ENCODE data around the gene DIAPH2.

The DIAPH2 gene

DNA sequence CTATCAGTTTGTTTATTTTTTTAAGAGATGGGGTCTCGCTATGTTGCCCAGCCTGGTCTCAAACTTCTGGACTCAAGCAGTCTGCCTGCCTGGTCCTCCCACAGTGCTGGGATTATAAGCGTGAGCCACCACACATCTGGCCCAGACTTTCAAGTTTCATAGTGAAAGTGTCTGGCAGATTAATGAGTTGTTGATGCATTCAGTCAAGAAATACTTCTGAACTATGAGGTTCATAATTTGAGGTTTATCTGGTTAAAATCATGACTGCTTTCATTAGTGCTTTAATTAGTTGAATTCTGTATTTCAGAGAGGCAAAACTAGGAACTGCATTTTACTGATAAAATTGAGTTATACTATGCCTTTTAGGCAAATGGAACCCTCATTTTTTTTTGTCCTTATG is 837.7 kb downstream of the DIAPH2 start:
- no peak for DNase-seq

DNA sequence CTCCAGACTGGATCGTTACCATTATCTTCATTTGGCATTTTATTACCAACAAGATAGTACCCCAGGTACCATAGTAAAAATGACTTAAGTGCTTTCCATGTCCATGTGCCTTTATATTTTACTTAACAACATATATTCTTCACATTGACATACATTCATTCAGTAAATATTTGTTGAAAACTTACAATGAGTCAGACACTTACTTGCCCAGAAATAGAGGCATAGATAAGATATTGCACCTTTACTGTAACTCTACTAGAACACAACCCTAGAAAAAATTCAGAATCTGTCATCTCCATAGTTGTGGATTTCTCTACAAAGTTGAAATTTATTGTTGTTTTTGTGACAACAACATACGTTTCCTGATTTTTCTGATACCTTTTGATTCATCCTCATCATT is 839.7 kb downstream of the DIAPH2 start:
- DNase-seq: no peak

DNA sequence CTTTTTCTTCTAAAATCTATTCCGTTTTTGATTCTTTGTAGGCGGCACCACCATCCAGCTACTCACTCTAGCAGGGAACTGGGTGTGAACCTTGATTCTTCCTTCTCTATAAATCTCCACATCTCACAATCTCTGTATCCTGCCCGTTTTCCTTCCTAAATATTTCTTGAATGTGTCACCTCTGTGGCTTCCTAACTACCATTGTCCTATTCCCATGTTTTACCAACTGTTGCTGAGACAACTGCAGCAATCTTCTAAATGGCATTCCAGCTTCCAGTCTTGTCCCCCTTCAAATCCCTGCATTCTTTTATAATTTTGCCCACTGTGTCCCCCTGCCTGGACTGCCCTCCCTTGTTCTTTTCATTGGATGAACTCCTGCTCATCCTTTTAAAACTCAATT is 840.4 kb downstream of the DIAPH2 start:
- no peak for DNase-seq

DNA sequence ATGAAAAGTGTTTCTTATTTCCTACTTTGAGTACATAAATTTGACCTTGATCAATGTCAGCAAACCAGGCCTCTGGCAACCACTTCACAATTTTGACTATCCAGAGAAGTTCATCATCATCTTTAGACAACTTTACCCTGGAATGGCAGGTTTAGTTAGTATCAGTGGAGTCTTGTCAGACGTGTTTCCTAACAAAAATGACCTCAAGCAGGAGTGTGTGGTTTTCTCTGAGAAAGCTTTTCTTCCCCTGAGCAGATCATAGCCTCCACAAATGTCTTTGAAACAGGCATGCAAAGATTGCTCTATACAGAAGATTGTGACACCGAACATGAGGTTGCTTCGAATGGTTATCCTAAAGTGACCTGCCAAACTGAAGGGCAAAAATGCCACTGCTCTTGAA is 841.3 kb downstream of the DIAPH2 start:
- DNase-seq: no peak

DNA sequence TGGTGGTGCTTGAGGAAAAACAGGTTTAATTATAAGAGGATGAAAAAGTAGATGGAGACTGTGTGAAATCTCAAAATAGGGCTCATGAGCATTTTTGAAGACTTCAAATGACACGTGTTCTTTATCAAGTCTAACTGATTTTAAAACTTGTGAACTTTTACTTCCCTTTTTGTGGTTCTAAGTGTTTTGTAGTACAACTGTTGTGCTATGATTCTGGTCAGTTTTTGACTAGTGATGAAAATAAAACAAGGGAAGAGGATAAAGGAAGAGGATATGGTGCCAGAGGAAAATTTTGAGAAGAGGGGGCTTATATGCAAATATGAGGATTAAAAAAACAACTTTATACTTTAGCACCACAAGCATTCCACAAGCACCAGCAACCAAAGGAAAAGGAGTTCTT is 843.1 kb downstream of the DIAPH2 start:
- DNase-seq: no peak

DNA sequence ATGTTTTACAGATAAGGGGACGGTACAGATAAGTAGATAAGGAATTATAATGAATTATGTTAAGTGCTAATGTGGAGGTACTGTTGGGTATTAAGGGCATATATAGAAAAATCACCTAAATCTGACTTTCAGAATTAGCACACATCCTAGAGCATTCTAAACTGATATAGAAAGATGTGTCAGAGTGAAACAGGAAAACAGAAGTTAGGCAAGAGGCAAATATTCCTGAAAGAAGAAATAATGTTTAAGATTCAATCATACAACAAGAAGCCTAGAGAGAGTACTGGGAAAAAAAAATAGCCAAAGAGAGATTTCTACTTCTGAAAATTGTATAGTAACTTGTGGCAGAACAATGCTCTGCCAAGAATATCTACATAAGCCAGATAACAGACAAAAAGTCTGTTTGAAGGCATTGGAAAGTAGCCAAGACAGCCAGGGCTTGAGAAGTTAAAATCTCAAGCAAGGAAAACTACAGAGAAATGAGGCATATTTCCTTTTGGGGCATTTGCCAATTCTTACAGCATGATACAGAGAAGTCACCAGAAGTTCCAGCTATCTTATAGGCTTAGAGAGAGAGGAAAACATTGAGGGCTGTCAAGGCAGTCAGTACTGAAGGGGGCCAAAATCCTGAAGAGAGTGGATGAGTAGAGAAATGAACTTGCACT is 845.0 kb downstream of the DIAPH2 start:
- DNase-seq: no peak

DNA sequence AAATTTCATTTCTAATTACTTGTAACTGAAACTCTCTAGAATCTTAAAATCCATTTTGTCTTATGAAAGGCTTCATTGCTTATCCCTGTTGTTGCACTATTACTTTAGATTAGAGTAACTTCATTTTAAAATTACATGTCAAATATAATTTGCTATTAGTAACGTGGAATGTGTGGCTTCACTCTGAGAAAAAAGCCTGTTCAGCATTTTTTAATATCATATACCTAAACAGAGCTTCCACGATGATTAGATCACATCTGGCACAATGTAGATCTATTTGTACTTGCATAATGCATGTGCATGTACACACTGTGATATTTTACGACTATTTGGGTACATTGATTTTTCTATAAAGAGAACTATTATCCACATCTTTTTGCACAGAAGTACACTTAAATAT is 847.2 kb downstream of the DIAPH2 start:
- DNase-seq: no peak

DNA sequence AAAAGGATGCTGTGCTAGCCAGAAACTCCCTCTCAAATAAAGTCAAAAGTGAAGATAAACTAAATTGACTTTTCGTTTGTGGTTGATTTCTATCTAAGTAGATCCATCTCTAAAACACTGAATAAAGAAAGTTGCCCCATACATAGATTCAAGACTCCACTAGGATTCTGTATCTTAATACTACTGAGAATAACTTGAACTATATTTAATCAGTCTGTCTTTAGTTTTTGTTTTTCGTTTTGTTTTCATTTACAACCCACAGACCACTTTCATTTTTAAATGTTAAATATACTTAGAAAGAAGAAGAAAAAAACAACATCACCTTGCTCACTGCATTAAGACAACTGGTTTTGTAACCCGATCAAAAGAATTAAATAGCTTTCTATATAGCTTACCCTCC is 854.1 kb downstream of the DIAPH2 start:
- no peak for DNase-seq

DNA sequence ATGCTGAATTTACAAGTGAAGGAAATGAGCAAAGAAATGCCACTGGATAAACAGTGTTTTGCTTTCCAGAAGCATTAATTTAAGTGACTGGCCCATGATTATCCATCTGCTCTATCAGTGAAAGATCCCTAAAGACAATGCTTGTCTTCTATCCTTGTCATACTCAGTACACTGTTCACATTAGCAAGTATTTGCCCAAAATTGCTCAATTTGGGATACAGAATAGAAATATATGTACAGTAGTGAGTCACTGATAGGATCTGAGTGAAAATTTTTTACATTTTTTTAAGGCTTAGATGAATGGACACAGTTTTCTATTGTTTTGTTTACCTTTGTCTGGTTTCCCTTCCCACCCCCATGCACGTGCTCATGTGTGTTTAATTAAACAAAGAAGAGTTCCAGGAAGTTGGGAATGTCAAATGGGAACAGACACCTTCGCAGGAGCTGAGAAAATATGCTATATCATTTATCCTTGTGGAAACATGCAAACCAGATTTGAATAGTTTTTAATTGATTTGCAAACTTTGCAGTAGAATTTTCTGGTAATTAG is 855.4 kb downstream of the DIAPH2 start:
- no peak for DNase-seq

DNA sequence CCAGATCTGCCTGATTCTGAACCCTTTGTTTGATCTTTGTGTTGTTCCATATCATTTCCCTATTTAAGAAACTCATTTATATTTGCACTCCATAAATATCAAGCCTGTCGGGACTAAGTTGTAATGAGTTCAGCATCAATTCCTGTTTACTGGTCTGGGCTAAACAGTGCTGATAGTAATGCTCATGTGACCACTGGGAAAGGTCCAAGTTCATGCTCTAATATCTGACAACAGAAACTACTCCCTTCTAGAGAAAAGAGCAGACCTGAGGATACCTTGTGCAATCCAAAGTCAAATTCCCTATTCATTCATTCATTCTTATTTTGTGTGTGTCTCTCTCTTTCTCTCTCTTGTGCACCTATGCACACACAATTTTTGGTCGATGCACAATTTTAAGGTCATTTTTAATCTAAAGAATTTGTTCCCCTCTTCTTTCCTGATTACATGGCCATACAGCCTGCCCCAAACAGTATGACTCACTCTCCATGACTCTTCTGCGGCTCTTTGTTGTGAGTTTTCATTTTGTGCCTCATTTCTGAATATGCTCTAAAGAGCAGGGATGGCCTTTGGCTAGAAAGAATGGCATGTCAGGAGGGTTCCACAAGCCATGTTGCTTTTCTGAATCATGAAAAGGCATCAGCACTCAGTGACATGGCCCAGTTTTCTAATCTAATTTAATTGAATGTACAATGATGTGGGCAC is 863.4 kb downstream of the DIAPH2 start:
- no peak for DNase-seq

DNA sequence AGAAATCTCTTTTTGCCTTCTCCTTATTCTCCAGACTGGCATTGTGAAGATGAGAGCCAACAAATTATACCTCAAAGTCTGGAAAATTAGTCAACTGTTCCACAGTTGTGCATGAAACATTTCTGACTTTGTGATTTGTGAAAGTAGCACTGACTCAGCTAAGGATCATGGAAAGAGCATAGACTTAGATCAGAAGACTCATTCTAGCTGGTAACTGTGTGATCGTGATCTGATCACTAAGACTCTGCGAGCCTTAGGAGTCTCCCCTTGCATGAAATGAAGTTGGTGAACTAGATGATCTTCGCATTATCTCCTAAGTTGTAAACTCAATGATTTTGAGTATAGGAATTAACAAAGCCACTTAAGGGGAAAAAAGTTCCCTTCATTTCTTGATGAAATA is 867.2 kb downstream of the DIAPH2 start:
- no peak for DNase-seq

DNA sequence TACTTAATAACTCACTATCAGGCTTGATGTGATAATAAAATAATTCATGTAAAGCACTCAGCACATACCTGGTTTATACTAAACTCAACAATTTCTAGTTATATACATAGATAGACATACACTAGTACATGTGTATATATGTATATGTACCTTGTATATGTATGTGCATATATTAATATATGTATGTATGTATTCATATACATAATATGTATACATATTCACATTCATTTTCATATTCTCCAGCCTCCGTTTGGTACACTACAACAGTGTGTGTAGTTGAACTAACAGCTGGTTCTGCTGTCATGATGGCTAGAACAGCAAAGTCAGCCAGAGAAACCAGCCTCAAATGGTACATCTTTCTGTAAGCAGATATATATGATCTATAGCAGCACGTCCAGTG is 869.2 kb downstream of the DIAPH2 start:
- DNase-seq: no peak

DNA sequence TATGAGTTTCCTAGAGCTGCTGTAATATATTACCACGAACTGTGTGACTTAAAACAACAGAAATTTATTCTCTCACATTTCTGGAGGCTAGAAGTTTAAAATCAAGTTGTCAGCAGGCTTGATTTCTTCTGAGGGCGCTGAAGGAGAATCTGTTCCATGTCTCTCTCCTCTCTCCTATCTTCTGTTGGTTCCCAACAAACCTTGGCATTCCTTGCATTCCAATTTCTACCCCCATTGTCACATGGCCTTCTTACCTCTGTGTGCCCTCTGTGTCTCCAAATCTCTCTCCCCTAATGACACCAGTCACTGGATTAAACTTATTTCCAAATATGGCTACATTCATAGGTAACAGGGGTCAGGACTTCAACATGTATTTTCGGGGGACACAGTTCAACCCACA is 871.7 kb downstream of the DIAPH2 start:
- no peak for DNase-seq

DNA sequence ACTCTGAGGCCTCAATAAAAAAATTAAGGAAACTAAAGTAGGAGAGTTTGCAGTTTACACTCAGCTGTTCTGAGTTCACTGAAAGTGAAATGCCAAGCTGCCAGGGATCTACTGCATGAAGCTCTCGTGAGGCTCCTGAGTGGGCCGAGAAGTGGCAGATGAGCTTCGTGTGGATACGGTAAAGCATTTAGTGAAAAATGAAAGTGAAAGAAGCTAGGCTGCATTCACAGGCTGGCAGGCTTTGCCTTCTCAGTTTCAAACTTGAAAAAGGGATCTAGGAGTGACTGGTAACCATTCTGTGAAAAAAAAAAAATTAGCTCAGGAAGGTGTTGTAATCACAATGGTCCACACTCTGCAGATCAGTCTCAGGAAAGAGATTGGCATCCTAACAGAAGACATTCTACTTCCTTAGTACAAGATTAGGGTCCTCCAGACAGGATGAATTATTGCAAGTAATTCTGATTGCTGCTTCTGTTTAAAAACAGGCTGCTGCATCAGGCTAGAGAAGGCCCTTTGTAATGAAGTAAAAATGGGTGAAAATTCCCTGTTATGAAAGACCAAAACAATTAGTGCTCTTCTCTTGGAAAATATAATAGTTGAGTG is 879.0 kb downstream of the DIAPH2 start:
- DNase-seq: peak; percentile 7

DNA sequence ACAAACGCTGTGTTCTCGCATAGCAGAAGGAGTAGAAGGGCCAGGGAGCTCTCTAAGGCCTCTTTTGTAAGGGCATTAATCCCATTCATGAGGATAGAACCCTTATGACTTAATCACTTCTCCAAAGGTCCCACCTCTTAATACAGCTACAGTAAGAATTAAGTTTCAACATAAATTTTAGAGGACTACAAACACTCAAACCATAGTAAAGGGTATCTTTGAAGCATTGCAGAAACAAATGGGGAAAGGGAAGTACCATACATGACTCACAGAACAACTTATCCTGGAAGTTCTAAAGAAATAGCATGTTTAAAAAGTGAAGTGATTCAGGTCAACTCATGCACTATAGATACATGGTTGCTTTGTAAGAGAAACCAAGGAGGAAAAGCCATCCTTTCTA is 879.9 kb downstream of the DIAPH2 start:
- DNase-seq: no peak

DNA sequence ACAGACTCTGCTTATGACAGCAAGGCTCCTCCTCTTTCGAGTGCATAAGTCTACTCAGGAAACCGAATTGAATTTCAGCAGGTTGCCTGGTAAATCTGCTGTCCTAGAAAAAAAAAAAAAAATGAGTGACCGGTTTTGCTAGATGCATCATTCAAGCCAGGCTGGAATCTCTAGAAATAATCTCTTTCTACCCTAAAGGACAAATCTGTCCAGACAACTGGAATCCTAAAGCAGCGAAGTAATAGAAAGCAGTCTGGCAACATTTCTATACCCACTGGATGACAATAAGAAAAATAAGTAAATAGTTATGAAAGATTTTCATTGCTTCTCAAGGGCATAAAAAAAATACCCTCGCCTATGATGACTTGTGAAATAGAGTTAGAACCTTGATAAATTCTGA is 902.5 kb downstream of the DIAPH2 start:
- DNase-seq: no peak

DNA sequence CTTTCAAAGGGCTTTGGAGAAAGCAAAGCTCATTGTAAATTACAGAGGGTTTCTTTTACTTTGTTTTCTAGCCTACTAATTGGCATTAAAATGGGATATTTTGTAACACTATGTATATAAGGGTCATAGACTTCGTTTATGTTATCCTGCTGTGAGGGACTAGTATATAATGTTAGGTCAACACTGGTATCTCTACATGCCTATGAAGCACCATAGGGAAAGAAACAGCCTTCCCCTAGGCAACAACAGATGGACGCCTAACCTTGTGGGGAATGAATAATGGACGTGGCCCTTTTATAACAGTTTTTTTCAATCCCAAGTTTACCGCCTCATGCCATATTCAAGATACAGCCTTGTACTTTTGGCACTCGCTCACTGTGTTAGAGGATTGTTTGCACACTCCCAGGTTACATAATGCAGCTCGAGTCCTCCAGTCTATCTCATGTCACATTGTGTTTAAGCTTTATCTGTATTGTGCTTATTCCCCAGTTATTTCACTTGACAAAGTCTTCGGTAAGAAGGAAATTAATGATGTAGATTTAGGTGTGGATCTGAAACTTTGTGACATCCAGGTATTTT is 910.1 kb downstream of the DIAPH2 start:
- no peak for DNase-seq

DNA sequence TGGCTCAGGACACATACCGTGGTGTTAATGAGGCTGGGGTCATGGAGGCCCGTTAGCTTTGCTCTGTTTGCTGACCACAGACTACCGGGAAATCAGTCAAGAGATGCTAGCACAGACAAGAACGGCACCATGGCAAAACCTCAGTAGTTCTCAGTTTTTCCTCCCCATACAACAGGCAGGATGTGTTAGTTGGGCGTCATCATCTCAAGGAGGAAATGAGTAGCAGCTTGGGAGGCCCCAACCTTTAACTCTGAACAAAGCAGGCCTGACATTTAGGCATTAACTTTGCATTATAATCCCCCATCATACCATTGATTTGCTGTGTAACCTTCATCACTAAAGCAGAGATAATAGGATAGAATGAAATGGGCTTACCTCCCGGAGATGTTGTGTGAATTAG is 913.3 kb downstream of the DIAPH2 start:
- no peak for DNase-seq

DNA sequence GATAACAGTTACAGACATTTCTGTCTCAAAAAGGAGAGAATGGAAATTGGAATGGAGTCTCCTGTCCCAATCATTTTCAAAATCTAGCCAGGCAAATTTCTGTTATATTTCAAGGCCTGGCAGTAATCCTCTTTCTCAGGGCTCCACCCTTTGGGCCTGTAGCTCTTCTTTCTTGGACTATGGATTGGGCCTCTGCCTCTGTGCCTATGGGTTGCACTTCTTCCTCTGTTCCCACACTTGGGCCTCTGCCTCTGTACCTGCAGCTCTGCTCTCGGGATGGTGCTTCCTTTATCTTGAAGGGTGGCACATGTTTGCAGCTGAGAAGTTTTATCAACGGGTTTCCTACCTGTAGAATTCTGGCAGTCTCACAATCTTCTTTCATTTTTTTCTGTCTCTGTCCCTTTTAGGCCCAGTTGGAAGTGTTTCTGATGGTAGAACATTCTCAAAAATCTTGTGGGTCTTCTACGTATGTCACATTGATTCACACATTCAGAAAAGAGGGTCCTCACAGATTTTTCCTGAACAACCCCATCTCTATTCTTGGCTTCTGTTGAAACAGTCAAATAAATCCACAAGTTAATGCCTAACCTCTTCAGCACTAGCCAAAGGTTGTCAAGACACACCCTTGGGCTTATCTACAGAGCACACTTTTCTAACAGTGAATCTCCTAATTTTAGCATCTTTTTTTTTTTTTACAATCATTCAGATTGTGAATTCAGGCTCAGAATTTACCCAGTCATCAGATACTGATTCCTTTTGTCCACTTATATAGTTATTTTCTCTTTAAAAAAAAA is 918.0 kb downstream of the DIAPH2 start:
- DNase-seq: no peak

DNA sequence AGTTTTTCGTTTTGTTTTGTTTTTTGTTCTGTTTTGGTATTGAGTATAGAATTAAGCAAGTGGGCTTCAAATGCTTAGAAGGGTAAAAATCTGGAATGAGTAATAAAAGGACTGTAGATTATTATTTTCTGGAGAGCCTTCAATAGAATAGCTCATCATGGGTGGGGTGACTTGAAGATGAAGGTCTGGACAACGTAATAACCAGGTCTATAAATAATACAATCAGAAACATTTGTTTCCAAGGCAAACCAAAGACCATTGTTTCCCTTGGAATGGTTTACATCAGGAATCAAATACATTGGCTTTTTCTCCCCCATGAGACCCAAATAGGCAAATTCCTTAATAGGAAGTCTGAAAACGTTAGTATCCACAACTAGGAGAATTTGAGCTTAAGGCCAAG is 920.6 kb downstream of the DIAPH2 start:
- no peak for DNase-seq

DNA sequence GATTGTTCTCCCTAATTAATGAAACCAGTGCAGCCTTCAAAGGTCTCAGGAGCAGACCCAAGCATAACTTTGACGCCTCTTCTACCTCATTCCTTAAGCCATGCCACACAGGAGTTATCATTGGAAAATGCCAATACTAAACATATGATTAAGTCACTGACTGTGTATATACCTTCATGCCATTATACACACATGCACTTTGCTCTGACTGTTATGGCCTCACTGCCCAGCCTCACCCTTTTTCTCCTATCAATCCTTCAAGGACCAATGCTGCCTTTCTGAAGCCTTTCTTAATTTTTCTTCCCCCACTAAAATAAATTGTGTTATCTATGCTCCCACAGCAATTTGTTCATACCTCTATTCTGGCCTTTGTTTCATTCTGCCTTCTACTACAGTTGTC is 924.7 kb downstream of the DIAPH2 start:
- no peak for DNase-seq

DNA sequence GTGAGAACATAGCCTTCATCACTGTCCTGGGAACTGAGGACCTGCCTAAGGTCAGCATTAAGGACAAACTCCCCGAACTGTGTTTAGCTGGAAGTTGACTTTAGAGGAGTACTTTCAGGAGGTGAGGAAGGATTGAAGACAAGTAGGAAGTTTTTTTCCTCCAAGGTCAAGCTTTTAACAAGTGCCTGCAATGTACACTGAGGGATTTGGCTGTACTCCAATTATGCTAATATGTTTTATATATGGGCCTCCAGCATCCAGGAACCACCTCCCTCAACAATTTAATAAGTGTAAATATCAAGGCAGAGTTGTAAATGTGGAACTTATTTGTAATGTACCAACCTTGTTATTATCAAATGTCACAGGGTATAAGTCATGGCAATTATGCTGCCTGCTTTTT is 925.3 kb downstream of the DIAPH2 start:
- DNase-seq: no peak

DNA sequence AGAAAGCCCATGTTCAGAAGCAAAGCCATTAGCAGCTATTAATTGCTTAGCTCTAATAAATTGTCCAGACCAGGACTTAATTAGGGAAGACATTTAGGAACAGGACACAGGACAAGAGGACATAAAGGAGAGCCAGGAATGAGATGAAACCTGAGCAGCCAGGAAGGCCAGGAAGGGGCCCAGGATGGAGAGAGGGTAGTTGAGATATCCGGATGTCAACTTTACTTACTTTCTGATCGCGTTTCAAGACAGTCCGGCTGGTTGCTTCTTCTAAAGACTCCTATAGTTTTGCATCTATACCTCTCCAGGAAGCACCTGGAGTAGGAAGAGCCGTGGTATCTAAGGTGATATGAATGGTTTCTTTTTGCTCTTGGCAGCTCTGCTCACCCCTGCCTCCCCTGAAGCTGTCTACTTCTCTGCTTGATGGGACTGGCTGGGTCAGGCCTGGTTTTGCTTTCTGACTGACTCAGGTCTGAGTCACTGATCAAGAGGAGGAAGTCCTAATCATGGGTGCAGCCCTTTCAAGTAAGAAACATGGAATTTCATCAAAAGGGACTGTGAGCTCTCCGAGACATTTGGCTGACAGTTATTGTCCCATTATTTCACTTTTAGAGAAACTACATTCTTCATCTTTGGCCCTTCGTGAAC is 932.4 kb downstream of the DIAPH2 start:
- DNase-seq: no peak

All from NCI-H2107 (cell line).